ENCODE data around the gene AGER.
A peak's percentile ranks its signal among the peaks of the same experiment; 100 is the strongest.
"Not testable (repeated sequence)": the region's sequence is repeated elsewhere in the genome, so short reads cannot be mapped to it uniquely, and the experiment has no call there.

AGER gene

DNA sequence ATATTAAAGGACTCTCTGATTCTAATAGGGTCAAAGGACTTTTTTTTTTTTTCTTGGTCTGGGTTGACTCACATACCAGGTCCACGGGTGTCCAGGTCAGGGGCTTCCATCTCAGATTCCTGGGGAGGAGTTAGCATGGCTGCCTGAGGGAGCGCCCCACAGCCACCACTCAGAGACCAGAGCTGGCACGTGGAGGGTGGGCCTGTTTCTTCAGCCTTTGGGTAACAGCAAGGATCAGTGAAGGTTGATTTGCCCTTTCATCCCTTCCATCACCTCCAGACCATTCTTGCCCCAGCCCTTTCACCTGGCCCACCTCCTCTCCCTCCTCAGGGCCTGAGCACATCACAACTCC is 14.3 kb upstream of the AGER start:
- DNase-seq: no peak

DNA sequence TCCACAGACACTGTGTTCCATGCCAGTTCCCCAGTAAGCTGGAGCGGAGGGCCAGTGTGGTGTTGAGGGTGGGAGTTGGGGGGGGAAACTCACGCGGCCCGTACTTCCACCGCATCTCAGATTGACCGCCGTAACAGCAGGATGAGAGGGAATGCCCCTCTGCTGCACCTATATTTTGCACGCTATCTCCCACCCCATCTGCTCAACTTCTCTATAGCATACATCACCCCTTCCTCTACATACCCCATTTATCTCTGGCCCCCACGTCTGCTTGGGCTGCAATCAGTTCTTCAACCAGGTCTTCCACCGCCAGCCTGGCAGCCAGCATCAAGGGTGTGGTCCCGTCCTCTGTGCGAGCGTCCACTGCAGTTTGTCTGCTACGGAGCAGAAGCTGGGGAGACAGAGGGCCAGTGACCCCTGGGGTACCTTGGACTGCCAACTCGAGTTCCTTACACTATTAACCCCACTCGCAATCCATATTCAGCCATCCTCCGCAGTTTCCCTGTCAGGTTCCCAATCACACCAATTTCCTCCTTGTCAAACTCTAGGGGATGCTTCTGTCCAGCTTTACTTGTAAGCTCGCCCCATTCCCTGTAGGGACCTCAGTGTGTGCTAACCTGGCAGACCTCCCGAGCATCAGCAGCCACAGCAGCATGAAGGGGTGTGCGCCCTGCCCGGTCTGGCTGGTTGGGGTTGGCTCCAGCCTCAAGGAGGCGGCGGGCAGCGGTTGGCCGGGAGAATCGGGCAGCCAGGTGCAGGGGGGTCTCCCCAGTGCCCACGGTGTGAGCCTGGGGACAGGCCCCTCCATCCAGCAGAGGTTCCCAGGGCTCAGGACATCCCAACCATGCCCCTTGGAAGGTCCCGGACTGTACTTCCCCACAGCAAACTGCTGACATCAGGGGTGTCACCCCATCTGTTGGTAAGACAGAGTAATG is 12.9 kb upstream of the AGER start:
- no peak for DNase-seq

DNA sequence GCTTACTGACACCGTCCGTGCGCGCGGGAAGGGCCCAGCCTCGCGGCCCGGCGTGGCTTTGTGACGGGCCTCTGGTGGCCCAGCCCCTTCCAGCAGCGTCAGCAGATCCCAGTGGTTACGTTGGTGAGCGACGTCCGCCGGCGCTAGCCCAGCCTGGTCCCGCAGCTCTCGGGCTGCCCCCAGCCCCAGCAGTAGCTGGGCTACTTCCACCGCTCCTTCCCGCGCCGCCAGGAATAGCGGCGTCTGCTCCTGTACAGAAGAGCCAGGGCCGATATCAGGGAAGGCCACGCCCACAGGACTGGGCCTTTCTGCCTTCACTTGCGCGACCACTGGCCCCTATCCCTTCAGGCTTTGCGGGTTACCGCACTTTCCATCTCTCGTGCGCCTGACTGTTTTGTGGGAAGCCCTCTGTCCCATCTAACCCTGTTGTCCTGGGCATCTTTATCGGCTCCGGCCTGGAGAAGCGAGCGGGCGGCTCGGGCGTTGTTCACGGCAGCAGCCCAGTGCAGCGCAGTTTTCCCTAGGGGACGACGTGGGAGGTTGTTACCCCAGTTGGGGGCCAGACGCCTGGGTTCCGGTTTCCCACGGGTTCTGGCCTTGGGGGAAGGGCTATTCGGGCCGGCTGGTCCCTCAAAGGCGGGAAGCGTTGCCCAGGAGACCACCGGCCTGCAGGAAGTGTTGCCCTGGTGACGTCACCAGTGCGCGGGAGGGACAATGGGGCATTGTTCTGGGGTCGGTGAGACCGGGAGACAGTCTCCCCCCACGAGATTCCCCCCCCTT is 12.0 kb upstream of the AGER start:
- no peak for DNase-seq

DNA sequence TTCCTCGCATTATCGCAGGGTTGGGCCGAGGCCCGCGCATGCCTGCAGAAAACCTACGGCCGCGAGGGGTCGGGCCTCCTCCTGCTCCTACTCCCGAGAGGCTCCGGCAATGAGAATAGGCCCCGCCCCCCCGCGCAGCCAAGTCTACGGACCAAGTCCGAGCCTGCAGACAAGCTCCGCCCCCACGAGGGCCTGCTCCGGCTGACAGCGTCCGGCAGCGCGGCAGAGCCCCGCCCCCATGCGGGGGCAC is 11.5 kb upstream of the AGER start:
- peak; percentile 91 for DNase-seq

DNA sequence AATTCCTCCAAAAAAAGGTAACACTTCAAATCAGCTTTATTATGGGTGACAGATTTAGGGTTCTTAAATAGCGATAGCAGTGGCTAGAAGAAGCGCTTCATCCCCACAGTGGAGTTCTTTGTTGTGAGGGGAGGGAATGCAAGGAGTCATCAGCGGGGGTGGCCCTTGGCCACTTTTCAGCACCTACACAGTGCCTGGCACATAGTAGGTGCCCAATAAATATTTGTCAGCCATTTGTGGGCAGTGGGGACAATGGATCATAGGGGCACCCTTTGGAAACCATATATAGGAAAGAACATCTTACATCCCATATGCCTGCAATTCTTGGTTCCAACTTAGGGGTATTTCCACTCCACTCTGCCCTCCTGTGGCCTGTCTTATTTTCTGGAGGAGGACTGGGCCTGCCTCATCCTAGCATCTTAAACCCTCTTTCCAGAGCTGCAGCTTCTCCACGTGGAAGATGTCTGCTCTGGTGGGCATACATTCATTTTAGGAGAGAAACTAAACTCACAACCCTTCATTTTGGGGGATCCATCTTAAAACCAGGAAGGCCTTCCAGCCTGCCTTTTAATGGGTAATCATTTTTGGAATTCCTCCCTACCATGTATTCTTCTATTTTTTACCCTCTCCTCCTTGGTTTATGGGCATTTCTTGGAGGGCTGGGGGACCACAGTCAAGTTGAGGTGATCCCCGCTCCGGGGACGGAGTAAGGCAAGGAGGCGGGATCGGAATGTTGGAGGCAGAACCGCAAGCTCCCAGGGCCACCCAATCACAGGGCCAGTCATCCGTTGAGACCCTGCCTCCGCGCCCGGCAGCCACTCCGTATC is 11.0 kb upstream of the AGER start:
- DNase-seq: no peak

DNA sequence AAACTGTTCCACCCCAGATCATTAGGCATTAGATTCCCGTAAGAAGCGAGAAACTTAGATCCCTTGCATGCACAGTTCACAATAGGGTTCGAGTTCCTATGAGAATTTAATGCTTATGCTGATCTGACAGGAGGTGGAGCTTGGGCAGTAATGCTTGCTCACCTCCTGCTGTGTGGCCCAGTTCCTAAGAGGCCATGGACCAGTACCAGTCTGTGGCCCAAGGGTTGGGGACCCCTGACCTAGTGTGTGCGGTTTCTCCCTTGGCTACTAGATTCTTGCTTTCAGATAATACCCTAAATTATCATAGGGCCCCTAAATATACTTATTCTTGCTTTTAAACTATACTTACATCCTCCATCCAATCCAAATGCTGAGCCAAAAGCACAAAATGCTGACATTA is 10.3 kb upstream of the AGER start:
- no peak for DNase-seq

DNA sequence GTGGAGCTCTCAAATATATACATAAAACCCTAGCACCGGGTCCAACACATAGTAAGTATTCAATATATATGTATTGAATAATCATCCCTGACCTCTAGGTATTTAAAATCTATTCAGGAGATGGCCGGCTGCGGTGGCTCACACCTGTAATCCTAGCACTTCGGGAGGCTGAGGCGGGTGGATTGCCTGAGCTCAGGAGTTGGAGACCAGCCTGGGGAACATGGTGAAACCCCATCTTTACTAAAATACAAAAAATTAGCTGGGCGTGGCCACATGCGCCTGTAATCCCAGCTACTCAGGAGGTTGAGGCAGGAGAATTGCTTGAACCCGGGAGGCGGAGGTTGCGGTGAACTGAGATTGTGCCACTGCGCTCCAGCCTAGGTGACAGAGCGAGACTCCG is 9.0 kb upstream of the AGER start:
- DNase-seq: not testable (repeated sequence)

DNA sequence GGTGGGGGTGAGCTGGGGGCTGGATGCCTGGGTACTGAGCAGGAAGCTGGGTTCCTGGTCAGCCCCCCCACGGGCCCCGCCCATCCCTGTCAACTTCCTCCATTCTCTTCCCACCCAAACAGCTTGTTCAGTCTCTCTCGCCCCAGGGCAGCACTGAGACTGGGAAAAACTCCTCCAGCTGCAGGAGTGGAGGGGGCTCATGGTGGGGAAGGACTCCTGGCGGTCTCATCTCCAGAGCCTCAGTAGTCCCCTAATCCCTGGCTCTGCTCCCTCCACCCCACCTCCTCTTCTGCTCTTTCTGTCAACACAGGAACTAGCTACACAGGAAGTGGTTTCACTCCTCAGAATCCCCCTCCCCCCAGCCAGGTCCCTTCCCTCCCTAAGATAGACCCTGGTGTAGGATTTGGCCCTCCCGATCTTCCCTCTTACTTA is 8.6 kb upstream of the AGER start, which contains the start of gene GPSM3:
GPSM3 (minus strand) TSS at position 36 of the 432 bp plus-strand sequence. CDS start 130 bp downstream, outside the sequence.
- DNase-seq: no peak

DNA sequence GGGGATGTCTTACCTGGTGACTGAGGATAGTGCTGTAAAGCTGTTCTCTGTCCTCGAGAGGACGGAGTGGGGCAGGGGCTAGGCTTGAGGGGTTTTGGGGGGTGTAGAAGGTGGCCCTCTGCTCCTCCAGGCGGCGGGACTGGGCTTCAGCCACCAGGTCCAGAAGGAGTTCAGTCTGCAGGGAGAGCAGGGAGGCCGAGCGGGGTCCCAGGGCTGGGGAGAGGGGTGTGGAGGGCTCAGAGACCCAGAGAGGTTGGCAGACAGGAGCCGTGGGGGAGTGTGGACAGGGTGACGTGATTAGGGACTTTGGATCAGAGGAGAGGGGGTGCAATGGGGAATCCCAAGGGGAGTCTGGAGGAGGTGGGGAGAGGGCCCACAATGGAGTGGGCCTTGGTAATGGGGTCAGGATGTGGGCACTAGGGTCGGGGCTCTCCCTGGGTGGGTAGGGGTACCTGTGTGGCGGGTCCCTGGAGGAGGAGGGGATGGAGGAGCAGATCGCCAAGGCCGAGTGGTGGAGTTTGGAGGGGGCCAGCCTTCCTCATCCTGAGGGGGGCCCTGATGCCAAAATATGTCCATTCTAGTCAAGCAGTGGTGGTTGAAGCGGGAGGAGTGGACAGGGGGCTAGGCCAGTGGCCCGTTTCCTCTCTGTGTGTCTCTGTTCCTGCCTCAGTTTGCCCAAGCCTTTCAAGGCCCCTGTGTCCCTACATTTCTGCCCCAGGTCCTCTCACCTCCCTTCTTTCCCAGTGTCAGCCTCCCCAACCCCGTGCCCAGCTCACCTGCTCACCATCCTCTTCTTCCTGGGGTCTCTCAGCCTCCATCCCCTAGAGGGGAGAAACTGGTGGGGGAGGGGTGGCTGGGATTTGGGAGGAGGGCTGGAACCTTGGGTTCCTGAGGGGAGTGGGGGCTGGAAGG is 7.9 kb upstream of the AGER start:
- no peak for DNase-seq

DNA sequence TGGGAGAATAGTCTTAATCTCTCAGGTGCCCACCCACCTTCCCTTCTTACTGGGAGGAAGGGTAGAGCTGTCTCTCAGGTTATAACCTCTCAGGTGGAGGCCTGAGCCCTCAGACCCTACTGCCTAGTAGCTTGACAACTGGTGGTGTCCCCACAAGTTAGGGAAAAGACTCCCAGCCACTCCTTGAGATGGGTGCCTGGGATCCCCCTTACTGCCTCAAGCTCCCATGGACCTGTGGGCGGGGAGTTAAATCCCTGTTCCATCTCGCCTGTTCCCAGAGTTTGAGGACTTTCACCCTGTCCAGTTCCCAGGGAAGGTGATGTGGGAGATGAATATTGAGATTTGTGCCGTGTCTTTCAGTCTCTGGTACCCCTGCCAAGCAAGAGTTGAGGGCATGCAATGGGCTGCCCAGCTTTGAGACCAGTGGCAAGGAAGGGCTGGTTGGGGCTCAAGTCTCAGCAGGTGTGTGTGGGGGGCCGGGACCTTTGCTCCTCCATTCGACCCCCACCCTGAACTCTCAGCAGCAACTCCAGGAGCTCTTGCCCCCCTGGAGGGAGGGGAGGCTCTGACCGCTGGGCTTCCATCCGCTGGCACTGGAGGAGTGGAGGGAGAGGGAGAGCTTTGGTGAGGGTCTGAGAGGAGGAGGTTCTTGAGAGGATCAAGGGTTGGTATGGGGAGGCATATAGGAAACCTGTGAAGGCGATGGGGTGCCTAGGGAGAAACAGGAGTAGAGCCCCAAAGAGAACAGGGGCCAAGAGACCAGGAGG is 7.0 kb upstream of the AGER start:
- no peak for DNase-seq

DNA sequence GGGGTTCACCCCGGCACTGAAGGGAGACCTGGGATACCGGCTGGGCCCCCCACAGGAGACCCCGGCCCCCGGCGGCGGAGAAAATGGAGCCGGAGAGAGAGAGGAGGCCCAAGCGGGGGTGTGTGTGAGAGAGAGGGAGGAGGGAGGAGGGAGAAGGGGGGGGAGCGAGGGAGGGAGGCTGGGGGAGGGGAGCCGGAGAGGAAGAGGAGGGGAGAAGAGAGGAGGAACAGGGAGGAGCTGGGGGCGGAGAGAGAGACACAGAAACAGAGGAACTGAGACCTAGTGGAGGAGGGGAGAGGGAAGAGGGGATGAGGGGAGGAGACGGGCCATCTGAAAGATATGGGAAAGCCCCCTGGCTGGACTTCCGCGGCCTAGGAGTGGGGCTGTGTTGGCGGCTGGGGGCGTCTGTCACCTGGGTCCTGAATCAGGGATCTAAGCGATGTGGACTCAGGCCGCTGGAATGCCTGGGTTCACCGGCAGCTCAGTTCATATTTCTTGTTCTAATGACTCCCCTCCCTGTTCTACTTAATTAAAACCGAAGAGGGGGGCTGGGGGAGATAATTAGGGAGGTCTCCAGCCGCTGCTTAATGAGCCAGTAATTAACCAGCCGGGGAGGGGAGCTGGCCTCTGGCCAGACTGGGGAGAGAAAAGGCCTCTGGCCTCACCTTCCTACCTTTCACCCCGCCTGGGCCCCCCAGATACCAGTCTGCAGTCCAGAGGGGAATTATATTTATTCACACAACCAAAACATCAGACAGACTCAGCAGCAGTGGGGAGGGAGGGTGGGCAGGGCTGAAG is 6.2 kb upstream of the AGER start, which contains the start of gene PBX2:
PBX2 (minus strand) TSS at position 149 of the 798 bp plus-strand sequence. CDS start 287 bp downstream, outside the sequence.
- no peak for DNase-seq

DNA sequence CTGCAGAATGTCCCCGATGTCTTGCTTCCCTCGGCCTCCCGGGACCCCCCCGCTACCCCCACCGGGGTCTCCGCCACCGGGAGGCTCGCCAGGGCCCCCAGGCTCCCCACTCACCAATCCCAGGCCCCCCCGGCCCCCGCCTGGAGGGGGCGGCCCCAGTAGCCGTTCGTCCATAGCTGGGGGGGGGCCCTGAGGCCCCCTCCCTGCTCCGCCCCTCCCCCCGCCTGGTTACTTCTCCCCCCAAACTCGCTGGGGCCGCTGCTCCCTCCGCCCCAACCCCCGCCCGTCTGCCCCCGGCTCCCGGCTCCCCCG is 5.6 kb upstream of the AGER start:
- DNase-seq: no peak

DNA sequence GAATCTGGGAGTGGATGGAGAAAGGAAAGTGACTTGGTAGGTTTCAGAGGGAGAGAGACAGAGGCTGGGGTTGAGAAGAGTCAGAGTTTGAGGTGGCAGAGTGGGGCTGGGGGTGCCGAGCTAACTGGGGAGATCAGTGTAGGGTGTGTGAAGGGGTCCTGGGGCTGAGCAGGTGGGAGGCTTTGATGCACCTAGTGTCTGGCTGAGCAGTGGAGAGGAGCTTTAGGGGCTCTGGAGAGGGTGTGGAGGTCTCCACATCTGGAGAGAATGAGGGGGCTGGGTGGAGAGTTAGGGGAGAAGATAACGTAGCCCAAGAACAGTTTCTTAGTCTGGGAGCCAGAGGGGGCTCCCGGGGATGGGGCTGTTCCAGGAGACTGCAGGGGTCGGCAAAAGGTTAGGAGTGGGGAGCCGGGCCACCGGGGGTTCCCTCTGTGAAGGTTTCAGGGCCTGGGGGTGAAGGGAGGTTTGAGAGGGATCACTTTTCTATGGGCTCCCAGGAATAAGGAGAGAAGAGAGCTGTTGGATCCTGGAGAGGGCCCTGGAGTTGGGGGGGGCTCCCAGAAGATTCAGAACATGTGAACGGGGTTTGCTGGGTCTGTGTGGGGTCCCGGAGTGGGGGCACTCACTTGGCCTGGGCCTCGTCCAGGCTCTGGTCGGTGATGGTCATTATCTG is 5.2 kb upstream of the AGER start:
- DNase-seq: no peak

DNA sequence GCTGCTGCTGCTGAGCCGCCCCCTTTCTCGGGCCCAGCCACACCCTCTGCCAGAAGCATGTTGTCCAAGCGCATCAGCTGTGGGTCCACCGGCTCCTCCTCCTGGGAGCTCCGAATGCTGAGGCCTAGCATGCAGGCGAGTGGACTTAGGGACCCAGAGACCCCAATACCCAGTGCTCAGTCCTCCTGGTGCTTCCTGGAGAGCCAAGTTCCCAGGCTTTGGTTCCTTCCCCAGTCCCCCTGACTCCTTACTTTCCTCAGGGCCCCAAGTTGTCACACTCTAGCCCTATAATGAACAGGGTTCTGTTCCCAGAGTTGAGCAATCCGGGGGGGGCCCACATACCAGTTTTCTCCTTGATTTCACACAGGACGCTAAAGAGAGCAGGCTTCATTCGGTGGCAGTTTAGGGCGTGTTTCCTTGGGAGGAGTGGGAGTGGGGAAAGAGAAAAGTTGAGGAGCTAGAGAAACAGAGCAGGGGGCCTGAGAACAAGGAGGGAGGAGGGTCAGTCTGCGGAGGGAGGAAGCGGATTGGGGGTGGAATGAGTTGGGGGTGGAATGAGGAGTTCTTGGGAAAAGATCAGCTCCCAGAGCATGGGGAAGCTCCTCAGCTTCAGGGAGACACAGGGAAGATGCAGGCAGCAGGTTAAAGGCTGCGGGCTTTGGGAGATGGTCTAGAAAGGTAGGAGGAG is 4.5 kb upstream of the AGER start:
- DNase-seq: no peak

DNA sequence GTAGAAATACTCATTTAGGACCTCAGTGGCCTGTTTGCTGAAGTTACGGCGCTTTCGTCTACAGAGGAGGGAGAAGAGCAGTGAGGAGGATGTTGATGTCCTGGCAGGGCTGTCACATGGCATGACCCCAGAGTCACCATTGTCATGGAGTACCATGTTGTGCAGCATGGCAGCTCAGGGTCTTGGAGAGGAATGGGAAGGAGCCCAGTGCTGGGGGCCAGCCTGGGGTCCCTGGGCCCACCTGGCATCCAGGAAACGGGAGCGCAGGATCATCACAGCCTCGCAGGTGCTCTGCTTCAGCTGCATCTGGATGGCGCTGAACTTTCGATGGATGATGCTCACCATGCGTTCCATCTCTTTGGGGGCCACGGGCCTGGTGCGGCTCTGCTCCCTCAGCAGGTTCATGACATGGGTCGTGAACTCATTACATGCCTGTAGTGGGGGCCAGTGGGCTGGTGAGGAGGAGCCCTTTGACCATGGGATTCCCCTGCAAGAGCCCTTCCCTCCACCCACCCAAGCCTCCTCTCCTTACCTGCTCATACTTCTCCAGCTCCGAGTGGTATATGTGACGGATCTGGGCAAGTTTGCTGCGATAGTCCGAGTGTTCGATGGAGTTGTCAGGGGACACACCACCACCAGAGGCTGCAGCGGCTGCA is 3.8 kb upstream of the AGER start:
- DNase-seq: not testable (repeated sequence)

DNA sequence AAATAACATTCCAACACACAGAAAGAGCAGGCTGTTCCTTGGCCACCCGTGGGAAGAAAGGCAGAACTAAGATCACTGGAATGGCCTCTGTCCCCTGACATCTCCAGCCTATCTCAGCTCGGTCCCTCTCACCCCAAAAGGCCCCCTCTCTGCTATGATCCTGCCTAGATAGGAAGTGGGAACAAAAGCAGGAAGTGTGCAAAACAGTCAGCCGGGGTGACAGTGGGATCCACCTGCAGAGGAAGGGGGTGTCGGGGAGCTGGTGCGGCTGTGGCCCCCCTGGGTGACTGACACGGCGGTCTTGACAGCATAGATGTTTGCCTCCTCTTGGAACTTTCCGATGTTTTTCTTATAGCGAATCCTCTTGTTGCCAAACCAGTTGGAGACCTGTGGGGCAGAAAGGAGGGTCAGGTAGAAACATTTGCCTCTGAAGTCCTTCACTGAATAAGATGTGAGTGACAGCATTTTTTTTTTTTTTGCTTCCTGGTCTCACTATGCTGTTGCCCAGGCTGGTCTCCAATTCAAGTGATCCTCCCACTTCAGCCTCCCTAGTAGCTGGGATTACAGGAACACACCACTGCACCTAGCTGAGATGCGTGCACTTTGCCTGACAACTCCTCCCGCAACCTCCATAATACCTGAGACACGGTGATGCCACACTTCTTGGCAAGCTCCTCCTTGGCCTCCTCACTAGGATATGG is 3.1 kb upstream of the AGER start:
- DNase-seq: no peak

DNA sequence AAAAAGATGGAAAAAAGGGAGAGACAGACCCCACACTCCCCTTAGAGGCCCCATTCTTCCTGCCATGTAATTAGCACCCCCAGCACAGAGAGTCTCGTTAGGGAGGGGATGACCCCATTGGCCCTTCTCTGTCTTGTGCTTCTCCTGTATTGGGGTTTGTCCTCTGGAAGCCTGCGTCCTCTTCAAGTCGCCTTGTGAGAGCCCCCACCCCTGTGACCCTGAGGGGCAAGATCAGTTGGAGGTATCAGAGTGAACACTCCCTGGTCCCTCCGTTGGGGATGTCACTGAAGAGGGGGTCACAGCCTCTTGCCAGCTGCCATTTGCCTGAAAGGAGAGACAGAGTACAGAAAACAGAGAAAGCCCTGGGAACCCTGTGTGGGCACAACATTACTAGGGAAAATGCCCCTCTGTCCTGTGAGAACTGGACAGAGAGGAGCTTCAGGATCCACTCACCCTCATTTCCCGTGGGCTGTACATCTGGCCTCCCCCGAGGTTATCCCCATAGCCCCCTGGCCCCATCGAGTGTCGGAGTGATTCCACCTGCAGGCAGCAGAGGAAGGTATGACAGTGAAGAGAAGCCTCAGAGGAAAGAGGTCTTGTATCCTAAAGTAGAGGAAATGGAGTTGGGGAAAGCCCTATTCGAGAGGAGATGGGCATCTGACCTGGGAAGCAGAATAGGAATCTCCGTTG is 2.2 kb upstream of the AGER start:
- DNase-seq: not testable (repeated sequence)

All from NCI-H2081 treated with DMSO at 0.1 percent for 48 hours (cell line).